Tibial nerve (tissue), 3 donors: ENCODE measurements around the gene DNAH3.
"Not testable (repeated sequence)": the region's sequence is repeated elsewhere in the genome, so short reads cannot be mapped to it uniquely, and the experiment has no call there.

Experiments
- POLR2A ChIP-seq, 2 donors: fragments of 450-650 bp; IDR thresholded peaks; one replicate each; pipeline ENCODE4 v1.6.1; 2017; ENCODE audit warnings: antibody characterized with exemption in 2 of 2, mild to moderate bottlenecking in 2 of 2, moderate library complexity in 2 of 2
- TF ChIP-seq, protein P1 (sequence below), 5 experiments: fragments of 200-600 bp in 3 of 5; fragments of 450-650 bp in 2 of 5; sonication (generic) in 3 of 5; IDR thresholded peaks; one replicate each; pipeline ENCODE4 v1.5.1; 2016 to 2019; ENCODE audit warnings: antibody characterized with exemption in 5 of 5, mild to moderate bottlenecking in 3 of 5, moderate library complexity in 2 of 5

DNA sequence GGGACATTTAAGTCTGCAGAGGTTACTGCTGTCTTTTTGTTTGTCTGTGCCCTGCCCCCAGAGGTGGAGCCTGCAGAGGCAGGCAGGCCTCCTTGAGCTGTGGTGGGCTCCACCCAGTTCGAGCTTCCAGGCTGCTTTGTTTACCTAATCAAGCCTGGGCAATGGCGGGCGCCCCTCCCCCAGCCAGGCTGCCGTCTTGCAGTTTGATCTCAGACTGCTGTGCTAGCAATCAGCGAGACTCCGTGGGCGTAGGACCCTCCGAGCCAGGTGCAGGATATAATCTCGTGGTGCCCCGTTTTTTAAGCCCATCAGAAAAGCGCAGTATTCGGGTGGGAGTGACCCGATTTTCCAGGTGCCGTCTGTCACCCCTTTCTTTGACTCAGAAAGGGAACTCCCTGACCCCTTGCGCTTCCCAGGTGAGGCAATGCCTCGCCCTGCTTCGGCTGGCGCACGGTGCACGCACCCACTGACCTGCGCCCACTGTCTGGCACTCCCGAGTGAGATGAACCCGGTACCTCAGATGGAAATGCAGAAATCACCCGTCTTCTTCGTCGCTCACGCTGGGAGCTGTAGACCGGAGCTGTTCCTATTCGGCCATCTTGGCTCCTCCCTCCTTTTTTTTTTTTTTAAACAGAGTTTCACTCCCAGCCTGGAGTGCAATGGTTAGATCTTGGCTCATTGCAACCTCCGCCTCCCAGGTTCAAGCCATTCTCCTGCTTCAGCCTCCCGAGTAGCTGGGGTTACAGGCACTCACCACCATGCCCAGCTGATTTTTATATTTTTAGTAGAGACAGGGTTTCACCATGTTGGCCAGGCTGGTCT, 102.3 kb downstream of the DNAH3 start:
- TF ChIP-seq, protein P1, sequence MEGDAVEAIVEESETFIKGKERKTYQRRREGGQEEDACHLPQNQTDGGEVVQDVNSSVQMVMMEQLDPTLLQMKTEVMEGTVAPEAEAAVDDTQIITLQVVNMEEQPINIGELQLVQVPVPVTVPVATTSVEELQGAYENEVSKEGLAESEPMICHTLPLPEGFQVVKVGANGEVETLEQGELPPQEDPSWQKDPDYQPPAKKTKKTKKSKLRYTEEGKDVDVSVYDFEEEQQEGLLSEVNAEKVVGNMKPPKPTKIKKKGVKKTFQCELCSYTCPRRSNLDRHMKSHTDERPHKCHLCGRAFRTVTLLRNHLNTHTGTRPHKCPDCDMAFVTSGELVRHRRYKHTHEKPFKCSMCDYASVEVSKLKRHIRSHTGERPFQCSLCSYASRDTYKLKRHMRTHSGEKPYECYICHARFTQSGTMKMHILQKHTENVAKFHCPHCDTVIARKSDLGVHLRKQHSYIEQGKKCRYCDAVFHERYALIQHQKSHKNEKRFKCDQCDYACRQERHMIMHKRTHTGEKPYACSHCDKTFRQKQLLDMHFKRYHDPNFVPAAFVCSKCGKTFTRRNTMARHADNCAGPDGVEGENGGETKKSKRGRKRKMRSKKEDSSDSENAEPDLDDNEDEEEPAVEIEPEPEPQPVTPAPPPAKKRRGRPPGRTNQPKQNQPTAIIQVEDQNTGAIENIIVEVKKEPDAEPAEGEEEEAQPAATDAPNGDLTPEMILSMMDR (IDR thresholded peaks at IDR 0.05): not testable (repeated sequence)
- not testable (repeated sequence) for TF ChIP-seq POLR2A (IDR thresholded peaks at IDR 0.05)
